GM18511 (cell line): ENCODE data around the gene NEBL.
"Not testable (repeated sequence)": the region's sequence is repeated elsewhere in the genome, so short reads cannot be mapped to it uniquely, and the experiment has no call there.

Source experiments
- ATAC-seq: cut with Tn5 transposase; IDR thresholded peaks from one replicate; pipeline ENCODE4 v1.9.1; 2021; ENCODE audit warnings: mild to moderate bottlenecking, moderate library complexity; ENCODE audit not compliant: unreplicated experiment

The NEBL gene

DNA sequence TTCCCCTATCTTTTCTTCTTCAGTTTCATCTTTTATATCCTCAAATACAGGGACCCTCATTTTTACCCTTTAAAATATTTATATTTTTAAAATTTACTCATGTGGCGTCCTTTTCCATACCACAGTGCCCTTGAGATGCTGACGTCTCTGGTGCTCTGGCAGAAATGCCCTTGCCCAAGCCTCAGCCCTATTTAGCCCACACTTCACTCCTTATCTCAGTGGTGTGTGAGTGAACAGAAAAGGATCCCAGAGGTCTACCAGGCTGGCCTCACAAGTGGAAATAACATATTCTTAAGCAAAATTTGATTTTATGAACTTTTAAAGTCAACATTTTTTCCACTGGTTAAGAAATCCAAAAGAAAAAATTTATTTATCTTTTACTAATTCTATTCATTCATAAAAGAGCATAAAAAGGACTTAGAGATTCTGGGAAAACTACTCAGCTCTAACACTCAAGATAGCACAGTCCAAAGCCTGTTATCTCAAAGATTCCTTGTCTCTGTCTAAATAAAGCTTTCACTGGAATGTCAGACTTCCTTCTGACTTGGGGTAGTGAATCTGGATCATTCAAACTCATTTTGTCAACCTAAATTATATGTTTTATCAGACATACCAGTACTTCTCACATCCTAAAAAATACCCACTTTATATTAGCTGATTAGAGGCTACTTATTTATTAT is at the start of gene NEBL:
NEBL (minus strand) TSS at position 166 of the 680 bp plus-strand sequence; CDS start at position 60, 106 bp downstream.
- no peak for ATAC-seq

DNA sequence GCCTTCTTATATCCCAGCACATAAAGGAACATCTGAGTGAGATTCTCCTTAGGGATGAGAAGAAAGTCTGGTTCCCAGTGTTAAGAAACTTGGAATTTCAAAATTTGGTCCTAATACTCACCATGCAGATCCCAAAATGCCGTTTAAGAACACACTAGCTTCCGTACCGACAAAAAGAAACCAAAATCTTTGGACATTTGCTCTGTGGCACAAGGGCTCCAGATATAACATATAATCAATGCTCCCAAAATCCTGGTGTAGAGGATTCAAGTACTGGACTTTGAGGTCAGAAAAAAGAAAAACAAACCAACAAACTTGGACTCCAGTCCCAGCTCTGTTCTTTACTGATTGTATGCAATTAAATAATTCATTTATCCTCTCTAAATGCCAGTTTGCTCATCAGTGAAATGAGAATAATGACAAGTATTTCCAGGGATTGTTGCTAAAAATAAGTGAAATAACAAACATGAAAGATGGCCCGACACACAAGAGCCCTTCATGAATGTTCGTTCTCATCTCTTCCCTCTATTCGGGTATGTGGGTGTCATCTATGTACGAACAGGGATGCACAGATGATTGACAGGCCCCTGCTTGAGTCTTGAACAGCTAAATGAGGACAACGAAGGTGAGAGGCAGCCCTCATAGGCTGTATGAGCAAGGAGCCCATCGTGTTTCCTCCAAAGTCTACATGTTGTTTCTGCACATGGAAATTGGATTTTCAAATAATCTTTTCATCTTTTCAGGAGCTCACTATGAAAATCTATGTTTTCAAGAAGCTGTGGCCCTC is 48.6 kb upstream of the NEBL start:
- ATAC-seq: no peak

DNA sequence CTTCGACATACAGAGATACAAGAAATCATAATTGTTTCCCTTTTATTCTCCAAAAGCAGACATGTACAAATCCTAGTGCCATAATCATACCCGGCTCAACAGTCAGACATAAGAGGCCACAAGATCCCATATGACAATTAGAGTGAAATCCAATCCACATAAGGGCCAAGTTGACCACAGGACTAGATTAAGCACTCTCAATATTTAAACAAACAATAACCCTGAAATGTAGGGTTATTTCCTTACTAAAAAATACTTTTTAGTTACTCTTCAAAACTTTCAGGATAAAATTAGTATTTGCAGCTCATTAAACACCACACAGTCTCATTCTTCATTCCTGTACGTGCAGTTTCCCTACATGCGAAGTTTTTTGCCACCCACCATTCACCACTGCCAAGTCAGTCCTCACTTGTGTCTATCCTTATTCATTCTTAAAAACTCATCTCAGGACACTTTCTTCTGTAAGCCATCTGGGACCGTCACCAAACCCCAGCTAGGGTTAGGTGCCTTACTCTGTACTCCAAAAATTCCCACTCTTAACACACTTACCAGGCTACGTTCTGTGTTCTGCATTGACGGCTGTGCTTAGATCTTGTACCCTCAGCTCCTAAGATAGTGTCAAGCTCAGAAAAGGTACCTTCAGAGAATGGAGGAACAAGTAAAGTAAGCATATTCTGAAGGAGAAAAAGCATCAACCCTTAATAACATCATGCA is 47.8 kb upstream of the NEBL start:
- no peak for ATAC-seq

DNA sequence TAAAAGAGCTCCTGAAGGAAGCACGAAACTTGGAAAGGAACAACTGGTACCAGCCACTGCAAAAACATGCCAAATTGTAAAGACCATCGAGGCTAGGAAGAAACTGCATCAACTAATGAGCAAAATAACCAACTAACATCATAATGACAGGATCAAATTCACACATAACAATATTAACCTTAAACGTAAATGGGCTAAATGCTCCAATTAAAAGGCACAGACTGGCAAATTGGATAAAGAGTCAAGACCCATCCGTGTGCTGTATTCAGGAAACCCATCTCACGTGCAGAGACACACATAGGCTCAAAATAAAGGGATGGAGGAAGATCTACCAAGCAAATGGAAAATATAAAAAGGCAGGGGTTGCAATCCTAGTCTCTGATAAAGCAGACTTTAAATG is 42.3 kb upstream of the NEBL start:
- not testable (repeated sequence) for ATAC-seq

DNA sequence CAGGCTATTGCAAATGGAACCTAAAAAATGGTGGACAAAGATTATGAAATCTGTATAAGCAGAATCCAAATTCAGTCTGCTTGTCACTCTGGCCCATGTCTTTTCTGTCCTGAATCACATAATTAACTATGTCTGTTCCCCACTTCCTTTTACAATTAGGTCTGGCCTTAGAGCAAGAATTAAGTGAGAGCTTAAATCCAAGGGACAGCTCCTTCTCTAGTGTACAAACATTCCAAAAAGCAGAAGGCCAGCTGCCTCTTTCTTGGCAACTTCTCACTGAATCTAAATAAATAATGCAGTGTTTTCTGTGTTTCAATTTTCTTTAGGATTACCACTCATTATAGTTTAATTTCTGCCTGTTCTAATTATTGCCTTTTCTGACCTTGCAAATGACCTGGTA is 39.3 kb upstream of the NEBL start:
- ATAC-seq: no peak

DNA sequence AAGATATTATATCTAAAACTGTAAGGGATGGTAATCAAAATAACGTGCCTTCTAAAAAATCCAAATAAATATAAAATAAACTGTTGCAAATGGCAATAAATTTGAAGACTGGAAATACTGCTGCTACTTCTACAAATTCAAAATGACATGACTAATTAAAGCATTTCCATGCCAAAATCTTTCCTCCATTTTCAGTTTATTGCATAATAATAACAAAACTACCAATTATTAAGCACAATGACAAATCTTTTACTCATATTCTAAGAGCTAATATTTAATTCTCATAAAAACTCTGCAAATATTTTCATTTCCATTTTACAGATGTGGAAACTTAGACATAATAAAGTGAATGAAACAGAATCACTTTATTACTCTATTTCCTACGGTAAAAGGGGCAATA is 38.8 kb upstream of the NEBL start:
- no peak for ATAC-seq

GRCh38 chr10:20935301-20935700 is 38.2 kb upstream of the NEBL start:
- ATAC-seq: no peak

GRCh38 chr10:20933705-20934104 is 36.6 kb upstream of the NEBL start:
- ATAC-seq: no peak

- no peak for ATAC-seq
Observed at GRCh38 chr10:20932606-20933126, 35.6 kb upstream of the NEBL start.

GRCh38 chr10:20931156-20931795 is 34.2 kb upstream of the NEBL start:
- ATAC-seq: no peak

GRCh38 chr10:20927456-20927855 is 30.3 kb upstream of the NEBL start:
- no peak for ATAC-seq

DNA sequence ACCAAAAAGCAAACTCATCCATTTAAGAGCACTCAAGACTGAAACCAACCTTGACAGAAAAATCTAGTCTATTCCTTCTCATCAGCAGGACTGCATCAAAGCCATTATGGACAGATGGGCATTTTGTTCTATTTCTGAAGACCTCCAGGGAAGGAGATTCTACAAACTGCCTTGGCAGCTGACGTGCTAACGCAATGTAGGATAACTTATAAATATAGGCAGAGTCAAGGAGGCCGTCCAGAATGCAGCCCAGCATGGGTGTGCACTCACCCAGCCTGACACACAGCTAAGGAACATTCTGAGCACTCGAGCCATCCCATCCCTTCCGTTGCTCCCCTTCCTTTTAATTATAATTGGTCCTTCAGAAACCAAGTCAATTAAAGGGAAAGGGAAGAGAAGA is 25.3 kb upstream of the NEBL start:
- no peak for ATAC-seq

GRCh38 chr10:20922033-20922432 is 24.9 kb upstream of the NEBL start:
- no peak for ATAC-seq

GRCh38 chr10:20920061-20920460 is 22.9 kb upstream of the NEBL start:
- no peak for ATAC-seq

DNA sequence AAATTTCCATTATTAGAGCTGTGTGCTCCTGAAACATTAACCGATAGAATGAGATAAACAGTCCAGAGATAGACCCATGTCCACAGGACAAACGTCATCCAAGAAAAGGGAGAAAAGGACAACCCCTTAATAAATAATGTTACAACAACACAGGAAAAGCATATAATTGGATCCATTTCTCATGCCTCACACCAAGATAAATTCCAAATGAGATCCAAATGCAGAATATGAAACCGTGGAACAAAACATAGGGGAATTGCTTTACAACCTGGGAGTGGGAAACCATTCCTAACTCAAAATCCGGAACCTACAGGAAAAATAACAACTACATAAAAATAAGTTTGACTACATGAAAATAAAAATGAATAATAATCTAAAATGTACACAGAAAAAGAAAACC is 22.4 kb upstream of the NEBL start:
- ATAC-seq: no peak

DNA sequence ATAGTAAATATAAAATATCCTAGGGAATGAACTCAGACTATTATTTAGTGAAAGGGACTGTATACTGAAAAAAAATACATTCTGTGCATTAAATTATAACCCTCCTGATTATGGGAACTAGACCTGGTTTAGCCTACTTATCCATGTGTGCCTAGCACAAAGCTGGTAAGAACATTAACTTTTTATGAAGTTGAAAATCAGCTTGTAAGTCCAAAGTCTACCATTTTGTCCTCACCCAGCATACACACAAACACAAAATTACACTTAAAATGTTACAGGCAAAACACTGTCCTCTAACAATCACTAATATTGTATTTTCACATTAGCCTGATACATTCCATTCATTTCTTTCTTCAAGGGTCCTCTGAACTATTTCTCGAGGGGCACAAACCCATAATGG is 19.9 kb upstream of the NEBL start:
- no peak for ATAC-seq

DNA sequence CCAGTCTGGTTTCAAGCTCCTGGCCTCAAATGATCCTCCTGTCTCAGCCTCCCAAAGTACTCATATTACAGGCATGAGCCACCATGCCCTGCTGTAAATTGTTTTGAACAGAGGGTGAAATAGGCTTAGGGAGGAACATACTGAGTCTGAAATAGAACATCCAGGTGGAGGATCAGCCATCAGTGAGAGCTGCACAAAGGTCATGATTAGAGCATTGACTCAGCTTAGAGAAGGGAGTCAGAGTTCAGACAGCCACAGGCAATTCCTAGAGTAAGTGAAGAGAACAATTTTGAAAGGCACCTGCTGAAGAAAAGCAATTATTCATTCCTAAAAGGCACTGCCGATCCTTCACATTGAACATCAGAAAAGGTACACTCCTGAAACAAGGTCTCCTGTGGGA is 15.9 kb upstream of the NEBL start:
- no peak for ATAC-seq

GRCh38 chr10:20911626-20912025 is 14.5 kb upstream of the NEBL start:
- ATAC-seq: no peak

- ATAC-seq: no peak
Observed at GRCh38 chr10:20909801-20910200, 12.7 kb upstream of the NEBL start.

DNA sequence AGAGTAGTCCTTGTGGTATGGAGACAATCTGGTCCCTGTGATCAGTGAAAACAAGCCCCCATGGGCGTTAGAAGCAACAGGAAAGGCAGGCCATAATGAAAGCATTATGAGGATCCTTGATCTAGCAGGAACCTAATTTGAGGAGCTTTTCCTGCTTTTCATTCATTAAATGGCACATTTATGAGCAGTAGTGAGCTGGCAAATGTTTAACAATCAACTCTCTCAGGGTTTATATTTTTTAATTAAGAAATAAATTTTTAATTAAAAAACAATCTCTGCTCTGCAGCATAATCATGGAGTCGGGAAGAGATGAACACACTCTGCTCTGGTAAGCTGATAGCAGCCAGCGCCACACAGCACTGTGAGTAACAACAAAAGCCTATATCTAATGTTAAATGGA is 11.3 kb upstream of the NEBL start:
- ATAC-seq: no peak
